HS-27A (cell line): Measurements from ENCODE around the gene HNRNPLL.

ENCODE experiments used
- DNase-seq: peaks from one replicate; pipeline ENCODE4 v3.0.0-alpha.2; 2012; ENCODE audit warnings: low read depth, missing footprints

Gene HNRNPLL

DNA sequence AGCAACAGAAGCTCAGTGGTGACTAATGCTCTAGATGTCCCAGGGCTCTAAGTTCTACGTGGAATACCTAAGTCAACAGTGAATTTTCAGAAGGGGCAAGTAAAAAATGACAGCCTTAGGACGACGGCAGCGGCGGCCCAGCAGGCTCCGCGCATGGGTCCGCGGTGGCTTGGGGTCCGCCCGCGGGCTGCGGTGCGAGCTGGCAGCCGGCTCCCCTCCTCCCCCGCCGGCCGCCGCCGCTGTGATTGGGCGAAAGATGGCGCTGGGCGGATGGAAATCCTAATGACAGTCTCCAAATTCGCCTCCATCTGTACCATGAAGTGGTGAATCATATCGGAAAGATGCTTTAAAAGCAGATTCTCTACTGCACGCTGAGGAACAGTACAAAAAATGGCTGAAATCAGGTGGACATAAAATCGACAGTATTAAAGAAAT, 74.7 kb downstream of the HNRNPLL start:
- DNase-seq, result peak; percentile 40

- DNase-seq, result no peak
Measured at GRCh38 chr2:38527338-38528007, 75.3 kb downstream of the HNRNPLL start.

- DNase-seq, result no peak
Measured at GRCh38 chr2:38526195-38526594, 76.5 kb downstream of the HNRNPLL start.

GRCh38 chr2:38524580-38524979, 78.1 kb downstream of the HNRNPLL start:
- DNase-seq, result no peak

- no peak for DNase-seq
Measured at GRCh38 chr2:38523728-38524437, 78.8 kb downstream of the HNRNPLL start.

- no peak for DNase-seq
Measured at GRCh38 chr2:38522754-38523349, 79.9 kb downstream of the HNRNPLL start.

- no peak for DNase-seq
Measured at GRCh38 chr2:38521835-38522234, 80.9 kb downstream of the HNRNPLL start.

GRCh38 chr2:38517284-38517683, 85.4 kb downstream of the HNRNPLL start:
- no peak for DNase-seq

DNA sequence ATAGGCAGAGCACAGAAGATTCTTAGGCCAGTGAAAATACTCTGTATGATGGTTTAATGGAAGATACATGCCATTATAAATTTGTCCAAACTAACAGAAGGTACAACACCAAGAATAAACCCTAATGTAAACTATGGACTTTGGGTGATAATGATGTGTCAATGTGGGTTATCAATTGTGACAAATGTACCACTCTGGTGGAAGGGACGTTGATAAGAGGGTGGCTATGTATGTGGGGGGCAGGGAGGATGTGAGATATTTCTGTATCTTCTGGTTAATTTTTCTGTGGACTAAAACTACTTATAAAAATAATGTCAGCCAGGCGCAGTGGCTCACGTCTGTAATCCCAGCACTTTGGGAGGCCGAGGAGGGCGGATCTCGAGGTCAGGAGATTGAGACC, 86.2 kb downstream of the HNRNPLL start:
- no peak for DNase-seq

DNA sequence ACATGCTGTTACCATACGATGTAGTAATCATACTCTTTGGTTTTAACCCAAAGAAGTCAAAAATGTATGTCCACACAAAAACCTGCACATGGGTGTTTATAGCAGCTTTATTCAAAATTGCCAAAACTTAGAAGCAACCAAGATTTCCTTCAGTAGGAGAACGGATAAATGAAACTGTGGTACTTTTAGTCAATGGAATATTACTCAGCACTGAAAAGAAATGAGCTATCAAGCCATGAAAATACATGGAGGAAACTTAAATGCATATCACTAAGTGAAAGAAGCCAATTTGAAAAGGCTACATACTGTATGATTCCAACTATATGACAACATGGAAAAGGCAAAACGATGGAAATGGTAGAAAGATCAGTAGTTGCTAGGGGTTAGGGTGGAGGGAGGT, 86.6 kb downstream of the HNRNPLL start:
- no peak for DNase-seq

DNA sequence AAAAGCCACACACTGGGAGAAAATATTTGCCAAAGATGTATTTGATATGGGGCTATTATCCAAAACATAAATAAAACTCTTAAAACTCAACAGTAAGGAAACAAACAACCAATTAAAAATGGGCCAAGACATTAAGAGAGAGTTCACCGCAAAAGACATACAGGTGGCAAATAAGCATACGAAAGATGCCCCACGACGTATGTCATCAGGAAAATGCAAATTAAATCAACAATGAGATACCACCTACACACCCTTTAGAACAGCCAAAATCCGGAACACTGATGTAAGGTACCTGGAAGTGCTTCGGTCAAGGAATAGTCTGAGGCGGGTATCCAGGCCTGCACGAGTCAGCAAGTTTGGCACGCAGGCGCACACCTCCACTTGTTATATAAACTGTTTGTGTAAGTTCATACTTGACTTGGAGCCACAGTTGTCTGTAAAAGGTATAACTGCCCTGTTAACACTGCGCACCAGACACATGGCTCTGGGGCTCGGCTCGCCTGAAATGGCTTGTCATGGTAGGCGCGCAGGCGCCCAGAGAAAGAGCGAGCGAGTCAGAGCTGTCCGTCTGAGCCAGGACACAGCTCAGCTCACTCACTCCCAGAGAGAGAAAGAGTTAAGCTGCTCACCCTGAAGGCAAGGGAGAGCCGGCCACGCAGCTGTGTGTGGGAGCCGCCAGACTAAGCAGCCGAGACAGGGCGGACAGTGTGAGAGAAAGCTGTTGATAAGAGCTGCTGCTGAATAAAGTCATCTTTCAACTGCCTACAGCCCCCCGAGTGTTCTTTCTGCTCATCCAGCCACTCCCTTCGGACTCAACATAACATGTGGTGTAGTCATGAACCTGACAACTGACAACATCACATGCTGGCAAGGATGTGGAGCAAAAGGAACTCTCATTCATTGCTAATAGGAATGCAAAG, 87.3 kb downstream of the HNRNPLL start:
- no peak for DNase-seq

DNA sequence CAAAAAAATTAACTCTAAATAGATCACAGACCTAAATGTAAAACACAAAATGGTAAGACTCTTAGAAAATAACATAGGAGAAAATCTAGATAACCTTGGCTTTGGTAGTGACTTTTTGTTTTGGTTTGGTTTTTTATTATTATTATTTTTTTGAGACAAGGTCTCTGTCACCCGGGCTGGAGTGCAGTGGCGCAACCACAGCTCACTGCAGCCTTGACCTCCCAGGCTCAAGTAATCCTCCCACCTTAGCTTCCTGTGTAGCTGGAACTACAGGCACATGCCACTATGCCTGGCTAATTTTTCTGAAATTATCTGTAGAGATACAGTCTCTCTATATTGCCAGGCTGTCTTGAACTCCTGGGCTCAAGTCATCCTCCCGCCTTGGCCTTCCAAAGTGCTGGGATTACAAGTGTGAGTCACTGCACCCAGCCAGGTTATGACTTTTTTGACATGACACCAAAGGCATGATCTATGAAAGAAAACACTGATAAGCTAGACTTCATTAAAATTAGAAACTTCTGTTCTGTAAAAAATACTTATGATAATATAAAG, 88.0 kb downstream of the HNRNPLL start:
- no peak for DNase-seq

- DNase-seq, result no peak
Measured at GRCh38 chr2:38512211-38512610, 90.5 kb downstream of the HNRNPLL start.
